ENCODE data around the gene PNLIPRP1.
A peak's percentile ranks its signal among the peaks of the same experiment; 100 is the strongest.

Gene PNLIPRP1

GRCh38 chr10:116636385-116636784 is 45.6 kb downstream of the PNLIPRP1 start:
- no peak overlapping the region for H2BK5ac ChIP-seq (ENCODE audit: low read length)
- no peaks in the 10 kb centered on the region for H3K27me3 ChIP-seq (ENCODE audit: control insufficient read depth in 3 of 3, insufficient read depth in 3 of 3, low read depth in 1 of 3, low read length in 3 of 3)
- H4K91ac ChIP-seq (ENCODE audit: low read depth, low read length, poor library complexity), result no peak overlapping the region
- peaks cover 0 to 16% of the 10 kb centered on the region in 2 donors for H3K4me1 ChIP-seq (ENCODE audit: control insufficient read depth in 2 of 2, insufficient read depth in 1 of 2, low read depth in 1 of 2, low read length in 2 of 2)
- H2BK120ac ChIP-seq (ENCODE audit: low read depth, low read length), result no peak overlapping the region
- no peaks in the 10 kb centered on the region for H3K36me3 ChIP-seq (replicated peaks in 1 of 2; ENCODE audit: control insufficient read depth in 2 of 2, insufficient read depth in 2 of 2, low read length in 2 of 2)
- H3K9ac ChIP-seq (ENCODE audit: low read depth, low read length, poor library complexity), result no peak overlapping the region
- no peak overlapping the region for H3K27ac ChIP-seq (replicated peaks; ENCODE audit: low read length)
- H3K23ac ChIP-seq (ENCODE audit: low read depth, low read length, poor library complexity), result no peak overlapping the region
- H2AFZ ChIP-seq (ENCODE audit: low read length), result no peak overlapping the region
- H2BK12ac ChIP-seq (ENCODE audit: low read length), result no peak overlapping the region
- no peaks in the 10 kb centered on the region for H3K9me3 ChIP-seq (replicated peaks in 1 of 2; ENCODE audit: control insufficient read depth in 2 of 2, insufficient read depth in 1 of 2, low read depth in 1 of 2, low read length in 2 of 2)
- H2AK5ac ChIP-seq (ENCODE audit: low read depth, low read length), result no peak overlapping the region
- no peaks in the 10 kb centered on the region for H3K79me1 ChIP-seq (ENCODE audit: low read depth, low read length)
- H4K8ac ChIP-seq (ENCODE audit: low read depth, low read length), result no peak overlapping the region
- H3K4me3 ChIP-seq (ENCODE audit: low read length in 2 of 2), result no peak overlapping the region
- DNase-seq (ENCODE audit: low spot score), result no peak
- H3K14ac ChIP-seq (ENCODE audit: low read length), result no peak overlapping the region
- no peak overlapping the region for H3K4me2 ChIP-seq (ENCODE audit: insufficient read depth, low read length, poor library complexity, severe bottlenecking)
- no peak overlapping the region for H3K4ac ChIP-seq (ENCODE audit: low read length)
- H3K18ac ChIP-seq (ENCODE audit: low read length), result no peak overlapping the region
- H2BK15ac ChIP-seq (ENCODE audit: low read length), result no peak overlapping the region

- H3K9me3 ChIP-seq (replicated peaks in 1 of 2; ENCODE audit: control insufficient read depth in 2 of 2, insufficient read depth in 1 of 2, low read depth in 1 of 2, low read length in 2 of 2), result no peaks in the 10 kb centered on the region
- no peak overlapping the region for H2BK120ac ChIP-seq (ENCODE audit: low read depth, low read length)
- H2AFZ ChIP-seq (ENCODE audit: low read length), result no peak overlapping the region
- no peak overlapping the region for H3K4me2 ChIP-seq (ENCODE audit: insufficient read depth, low read length, poor library complexity, severe bottlenecking)
- no peak overlapping the region for H2BK5ac ChIP-seq (ENCODE audit: low read length)
- no peak overlapping the region for H3K9ac ChIP-seq (ENCODE audit: low read depth, low read length, poor library complexity)
- no peaks in the 10 kb centered on the region for H3K36me3 ChIP-seq (replicated peaks in 1 of 2; ENCODE audit: control insufficient read depth in 2 of 2, insufficient read depth in 2 of 2, low read length in 2 of 2)
- H4K8ac ChIP-seq (ENCODE audit: low read depth, low read length), result no peak overlapping the region
- no peak overlapping the region for H3K18ac ChIP-seq (ENCODE audit: low read length)
- DNase-seq (ENCODE audit: low spot score), result no peak
- H3K79me1 ChIP-seq (ENCODE audit: low read depth, low read length), result no peaks in the 10 kb centered on the region
- WGBS, 2 donors (ENCODE audit: extremely low coverage in 2 of 2, insufficient read length in 2 of 2, insufficient replicate concordance in 1 of 2), result no CpG with 5 or more reads among the region's 2 CpGs
- no peak overlapping the region for H4K91ac ChIP-seq (ENCODE audit: low read depth, low read length, poor library complexity)
- no peak overlapping the region for H3K4ac ChIP-seq (ENCODE audit: low read length)
- no peak overlapping the region for H2BK15ac ChIP-seq (ENCODE audit: low read length)
- no peak overlapping the region for H3K23ac ChIP-seq (ENCODE audit: low read depth, low read length, poor library complexity)
- no peak overlapping the region for H3K14ac ChIP-seq (ENCODE audit: low read length)
- H3K27me3 ChIP-seq (ENCODE audit: control insufficient read depth in 3 of 3, insufficient read depth in 3 of 3, low read depth in 1 of 3, low read length in 3 of 3), result no peaks in the 10 kb centered on the region
- H2BK12ac ChIP-seq (ENCODE audit: low read length), result no peak overlapping the region
- H3K27ac ChIP-seq (replicated peaks; ENCODE audit: low read length), result no peak overlapping the region
- peaks cover 0 to 15% of the 10 kb centered on the region in 2 donors for H3K4me1 ChIP-seq (ENCODE audit: control insufficient read depth in 2 of 2, insufficient read depth in 1 of 2, low read depth in 1 of 2, low read length in 2 of 2)
- no peak overlapping the region for H2AK5ac ChIP-seq (ENCODE audit: low read depth, low read length)
- no peak overlapping the region for H3K4me3 ChIP-seq (ENCODE audit: low read length in 2 of 2)
These were observed 46.2 kb downstream of the PNLIPRP1 start for GRCh38 chr10:116636976-116637375.

GRCh38 chr10:116637830-116638229 is 47.1 kb downstream of the PNLIPRP1 start:
- Histone ChIP-seq H3K18ac (ENCODE audit: low read length) (no peak overlapping the region), H3K9me3 (replicated peaks in 1 of 2; ENCODE audit: control insufficient read depth in 2 of 2, insufficient read depth in 1 of 2, low read depth in 1 of 2, low read length in 2 of 2) (no peaks in the 10 kb centered on the region), H2BK120ac (ENCODE audit: low read depth, low read length) (no peak overlapping the region), H3K14ac (ENCODE audit: low read length) (no peak overlapping the region), H3K27me3 (ENCODE audit: control insufficient read depth in 3 of 3, insufficient read depth in 3 of 3, low read depth in 1 of 3, low read length in 3 of 3) (no peaks in the 10 kb centered on the region), H2BK15ac (ENCODE audit: low read length) (no peak overlapping the region), H3K27ac (replicated peaks; ENCODE audit: low read length) (no peak overlapping the region), H3K4me1 (ENCODE audit: control insufficient read depth in 2 of 2, insufficient read depth in 1 of 2, low read depth in 1 of 2, low read length in 2 of 2) (peaks cover 0 to 8% of the 10 kb centered on the region in 2 donors), H3K4me2 (ENCODE audit: insufficient read depth, low read length, poor library complexity, severe bottlenecking) (no peak overlapping the region), H3K79me1 (ENCODE audit: low read depth, low read length) (no peaks in the 10 kb centered on the region), H2AK5ac (ENCODE audit: low read depth, low read length) (no peak overlapping the region), H2BK12ac (ENCODE audit: low read length) (no peak overlapping the region), H4K91ac (ENCODE audit: low read depth, low read length, poor library complexity) (no peak overlapping the region), H3K9ac (ENCODE audit: low read depth, low read length, poor library complexity) (no peak overlapping the region), H2AFZ (ENCODE audit: low read length) (no peak overlapping the region), H3K36me3 (replicated peaks in 1 of 2; ENCODE audit: control insufficient read depth in 2 of 2, insufficient read depth in 2 of 2, low read length in 2 of 2) (no peaks in the 10 kb centered on the region), H3K4ac (ENCODE audit: low read length) (no peak overlapping the region), H2BK5ac (ENCODE audit: low read length) (no peak overlapping the region), H3K23ac (ENCODE audit: low read depth, low read length, poor library complexity) (no peak overlapping the region), H3K4me3 (ENCODE audit: low read length in 2 of 2) (no peak overlapping the region), H4K8ac (ENCODE audit: low read depth, low read length) (no peak overlapping the region)
- WGBS, 2 donors (ENCODE audit: extremely low coverage in 2 of 2, insufficient read length in 2 of 2, insufficient replicate concordance in 1 of 2), result no CpG with 5 or more reads among the region's 1 CpG
- DNase-seq (ENCODE audit: low spot score), result no peak

GRCh38 chr10:116646502-116646901 is 55.7 kb downstream of the PNLIPRP1 start:
- no peak for DNase-seq (ENCODE audit: low spot score)
- Histone ChIP-seq H2BK12ac (ENCODE audit: low read length) (no peak overlapping the region), H3K18ac (ENCODE audit: low read length) (no peak overlapping the region), H3K27ac (replicated peaks; ENCODE audit: low read length) (no peak overlapping the region), H3K36me3 (replicated peaks in 1 of 2; ENCODE audit: control insufficient read depth in 2 of 2, insufficient read depth in 2 of 2, low read length in 2 of 2) (no peaks in the 10 kb centered on the region), H4K91ac (ENCODE audit: low read depth, low read length, poor library complexity) (no peak overlapping the region), H2BK15ac (ENCODE audit: low read length) (no peak overlapping the region), H3K23ac (ENCODE audit: low read depth, low read length, poor library complexity) (no peak overlapping the region), H3K79me1 (ENCODE audit: low read depth, low read length) (no peaks in the 10 kb centered on the region), H2AK5ac (ENCODE audit: low read depth, low read length) (peak overlapping the region; percentile 30), H2BK120ac (ENCODE audit: low read depth, low read length) (no peak overlapping the region), H3K9ac (ENCODE audit: low read depth, low read length, poor library complexity) (no peak overlapping the region), H3K4me2 (ENCODE audit: insufficient read depth, low read length, poor library complexity, severe bottlenecking) (no peak overlapping the region), H4K8ac (ENCODE audit: low read depth, low read length) (no peak overlapping the region), H3K4ac (ENCODE audit: low read length) (no peak overlapping the region), H2AFZ (ENCODE audit: low read length) (no peak overlapping the region), H3K27me3 (ENCODE audit: control insufficient read depth in 3 of 3, insufficient read depth in 3 of 3, low read depth in 1 of 3, low read length in 3 of 3) (no peaks in the 10 kb centered on the region), H2BK5ac (ENCODE audit: low read length) (no peak overlapping the region), H3K14ac (ENCODE audit: low read length) (no peak overlapping the region), H3K9me3 (replicated peaks in 1 of 2; ENCODE audit: control insufficient read depth in 2 of 2, insufficient read depth in 1 of 2, low read depth in 1 of 2, low read length in 2 of 2) (no peaks in the 10 kb centered on the region), H3K4me3 (ENCODE audit: low read length in 2 of 2) (no peak overlapping the region), H3K4me1 (ENCODE audit: control insufficient read depth in 2 of 2, insufficient read depth in 1 of 2, low read depth in 1 of 2, low read length in 2 of 2) (no peaks in the 10 kb centered on the region)
- whole genome bisulfite sequencing, 2 donors (ENCODE audit: extremely low coverage in 2 of 2, insufficient read length in 2 of 2, insufficient replicate concordance in 1 of 2), result no CpG with 5 or more reads among the region's 5 CpGs
